B cell (primary cell): ENCODE results near the gene CSTF1.

Source experiments
- EZH2 ChIP-seq: IDR thresholded peaks from 2 replicates; pipeline ENCODE4 v1.6.1; 2012; ENCODE audit warnings: borderline replicate concordance, low read depth, mild to moderate bottlenecking, moderate library complexity, low read length; ENCODE audit not compliant: insufficient read depth, poor library complexity, severe bottlenecking
- TF ChIP-seq, protein P1 (sequence below): fragments of 200-600 bp; IDR thresholded peaks from one replicate; pipeline ENCODE4 v1.8.0; 2022; ENCODE audit warnings: antibody characterized with exemption, mild to moderate bottlenecking

DNA sequence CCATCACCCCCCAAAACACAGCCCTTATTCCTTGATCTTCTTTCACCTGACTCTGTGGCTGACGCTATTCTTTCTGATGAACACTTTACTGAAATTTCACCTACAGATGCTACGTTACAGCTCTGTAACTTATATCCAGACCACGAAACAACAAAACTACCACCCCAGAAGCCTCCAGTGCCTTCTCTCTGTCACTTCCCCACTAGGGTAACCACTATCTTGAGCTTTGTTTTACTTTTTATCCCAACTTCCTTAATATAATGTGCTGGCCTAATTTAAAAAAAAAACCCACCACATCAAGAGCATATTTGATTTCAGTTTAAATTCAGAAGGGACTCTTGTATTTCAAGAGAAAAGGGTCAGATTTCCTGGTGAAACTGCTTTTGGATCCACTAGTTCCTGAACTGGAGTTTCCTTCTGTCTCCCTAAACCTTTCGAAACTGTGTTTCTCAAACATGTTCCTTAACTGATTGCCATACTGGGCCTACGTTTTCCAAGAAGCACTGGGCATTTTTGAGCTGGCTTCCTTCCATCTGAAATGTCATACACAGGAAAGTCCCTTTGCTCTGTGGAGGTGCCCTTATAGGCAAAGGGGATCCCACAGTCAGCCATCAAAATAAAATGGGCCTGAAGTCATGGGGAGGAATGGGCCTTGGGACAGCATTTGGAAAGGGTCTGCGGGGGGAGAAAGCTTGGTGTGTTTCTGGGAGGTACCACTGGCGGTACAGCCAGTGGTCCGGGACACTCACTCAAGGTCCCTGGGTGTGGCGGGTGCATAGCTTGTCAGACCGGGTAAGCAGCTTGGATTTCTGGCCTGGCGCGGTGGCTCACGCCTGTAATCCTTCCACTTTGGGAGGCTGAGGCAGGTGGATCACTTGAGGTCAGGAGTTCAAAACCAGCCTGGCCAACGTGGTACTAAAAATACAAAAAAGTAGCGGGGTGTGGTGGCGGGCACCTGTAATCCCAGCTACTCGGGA, 50.2 kb downstream of the CSTF1 start:
- TF ChIP-seq, protein P1, sequence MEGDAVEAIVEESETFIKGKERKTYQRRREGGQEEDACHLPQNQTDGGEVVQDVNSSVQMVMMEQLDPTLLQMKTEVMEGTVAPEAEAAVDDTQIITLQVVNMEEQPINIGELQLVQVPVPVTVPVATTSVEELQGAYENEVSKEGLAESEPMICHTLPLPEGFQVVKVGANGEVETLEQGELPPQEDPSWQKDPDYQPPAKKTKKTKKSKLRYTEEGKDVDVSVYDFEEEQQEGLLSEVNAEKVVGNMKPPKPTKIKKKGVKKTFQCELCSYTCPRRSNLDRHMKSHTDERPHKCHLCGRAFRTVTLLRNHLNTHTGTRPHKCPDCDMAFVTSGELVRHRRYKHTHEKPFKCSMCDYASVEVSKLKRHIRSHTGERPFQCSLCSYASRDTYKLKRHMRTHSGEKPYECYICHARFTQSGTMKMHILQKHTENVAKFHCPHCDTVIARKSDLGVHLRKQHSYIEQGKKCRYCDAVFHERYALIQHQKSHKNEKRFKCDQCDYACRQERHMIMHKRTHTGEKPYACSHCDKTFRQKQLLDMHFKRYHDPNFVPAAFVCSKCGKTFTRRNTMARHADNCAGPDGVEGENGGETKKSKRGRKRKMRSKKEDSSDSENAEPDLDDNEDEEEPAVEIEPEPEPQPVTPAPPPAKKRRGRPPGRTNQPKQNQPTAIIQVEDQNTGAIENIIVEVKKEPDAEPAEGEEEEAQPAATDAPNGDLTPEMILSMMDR: no peak
- no peak for TF ChIP-seq EZH2
